ENCODE data around the gene CLEC18C.
A peak's percentile ranks its signal among the peaks of the same experiment; 100 is the strongest.
"Not testable (repeated sequence)": the region's sequence is repeated elsewhere in the genome, so short reads cannot be mapped to it uniquely, and the experiment has no call there.

Gene CLEC18C

DNA sequence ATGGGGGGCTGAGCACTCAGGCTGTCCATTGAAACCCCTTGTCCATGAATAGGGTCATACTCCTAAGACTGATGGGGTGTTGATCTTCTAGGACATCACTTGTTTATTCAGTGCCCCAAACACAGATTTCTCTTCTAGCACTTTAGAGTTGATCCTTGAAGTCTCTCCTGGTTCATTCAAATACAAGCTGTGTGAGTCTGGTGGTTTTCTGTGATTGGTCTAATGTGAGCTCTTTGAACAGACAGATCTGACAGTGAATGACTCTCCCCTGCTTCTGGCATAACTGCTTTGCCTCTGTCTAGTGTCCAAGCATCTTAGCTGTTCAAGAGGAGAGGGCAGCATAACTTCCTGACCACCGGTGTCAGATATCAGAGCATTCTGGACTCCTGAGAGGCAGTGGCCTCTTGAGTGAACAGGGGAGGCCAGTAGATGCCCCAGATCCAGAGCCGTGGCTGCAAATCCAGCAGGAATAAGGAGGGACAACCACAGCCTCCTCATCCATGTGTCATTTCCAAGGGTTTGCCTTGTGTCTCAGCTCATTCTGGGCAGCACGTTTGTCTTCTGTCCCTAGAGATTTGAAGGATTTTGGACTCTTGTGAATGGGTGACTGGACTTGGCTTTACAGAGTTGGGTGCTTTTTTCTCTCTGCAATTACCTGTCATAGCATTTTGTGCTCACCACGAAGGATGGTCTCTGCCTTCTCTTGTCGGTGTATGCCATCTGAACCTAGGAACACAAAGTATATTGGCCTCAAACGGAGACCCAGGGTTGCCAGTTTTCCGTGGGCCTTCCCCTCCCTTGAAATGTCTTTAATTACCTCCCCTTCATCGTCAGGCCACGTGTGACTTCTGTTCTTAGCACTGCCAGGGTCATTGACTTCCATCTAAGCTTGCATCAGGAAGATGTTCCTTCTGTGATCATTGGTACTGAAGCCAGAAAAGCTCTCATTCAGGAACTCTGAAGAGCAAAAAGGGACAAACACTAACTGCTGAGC is 13.9 kb upstream of the CLEC18C start:
- no peak for DNase-seq (ENCODE audit: low spot score)

DNA sequence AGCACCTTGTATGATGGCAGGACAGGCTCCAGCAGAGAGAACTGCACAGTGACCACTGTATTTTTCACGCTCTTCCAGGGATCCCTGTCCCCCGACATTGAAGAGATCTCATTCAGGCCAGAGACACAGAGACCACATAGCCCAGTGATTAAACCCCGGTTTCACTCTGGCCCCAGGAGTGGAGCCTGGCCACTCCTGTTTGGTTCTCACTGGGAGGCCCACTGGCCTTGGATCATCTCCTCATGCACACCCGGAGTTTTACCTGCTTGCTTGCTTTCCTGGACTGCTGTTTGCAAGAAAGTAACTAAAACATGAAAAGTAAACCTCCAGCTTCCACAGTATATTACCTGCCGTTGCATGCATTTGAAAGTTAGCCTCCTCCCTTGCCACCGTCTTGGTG is 13.2 kb upstream of the CLEC18C start:
- DNase-seq (ENCODE audit: low spot score), result no peak

DNA sequence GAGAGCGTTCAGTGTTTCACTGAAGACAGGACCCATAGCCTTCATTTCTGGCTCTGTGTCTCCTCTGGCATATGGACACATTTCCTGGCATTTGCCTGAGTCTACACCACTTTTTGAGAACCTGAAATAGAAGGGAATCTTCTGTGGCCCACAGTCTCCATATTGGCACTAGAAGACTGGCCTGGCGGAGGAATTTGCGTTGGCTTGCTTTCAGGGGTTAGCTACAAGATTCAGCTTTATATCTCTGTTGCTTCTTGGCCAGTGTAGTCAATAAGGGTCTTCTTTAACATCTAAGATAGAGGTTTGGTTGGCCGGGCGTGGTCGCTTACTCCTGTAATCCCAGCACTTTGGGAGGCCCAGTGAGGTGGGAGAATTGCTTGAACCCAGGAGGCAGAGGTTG is 12.8 kb upstream of the CLEC18C start:
- no peak for DNase-seq (ENCODE audit: low spot score)

DNA sequence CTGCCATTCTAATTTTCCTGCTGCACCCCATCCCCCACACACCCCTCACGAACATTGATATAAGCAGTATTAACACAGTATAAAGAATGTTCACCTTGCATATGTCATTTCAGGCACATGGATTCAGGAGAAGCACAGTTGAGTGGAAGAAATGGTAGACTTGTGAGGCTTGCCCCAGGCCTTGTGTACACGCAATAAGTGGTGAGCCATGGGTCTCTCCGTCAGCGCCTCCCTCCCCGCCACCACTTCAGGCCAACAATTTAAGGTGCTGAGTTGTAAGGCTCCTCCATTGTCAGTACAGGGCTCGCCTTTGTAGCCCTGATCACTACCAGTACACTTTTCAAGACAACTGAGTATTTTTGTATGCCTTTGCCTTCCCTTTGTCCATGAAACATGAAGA is 12.2 kb upstream of the CLEC18C start:
- no peak for DNase-seq (ENCODE audit: low spot score)

DNA sequence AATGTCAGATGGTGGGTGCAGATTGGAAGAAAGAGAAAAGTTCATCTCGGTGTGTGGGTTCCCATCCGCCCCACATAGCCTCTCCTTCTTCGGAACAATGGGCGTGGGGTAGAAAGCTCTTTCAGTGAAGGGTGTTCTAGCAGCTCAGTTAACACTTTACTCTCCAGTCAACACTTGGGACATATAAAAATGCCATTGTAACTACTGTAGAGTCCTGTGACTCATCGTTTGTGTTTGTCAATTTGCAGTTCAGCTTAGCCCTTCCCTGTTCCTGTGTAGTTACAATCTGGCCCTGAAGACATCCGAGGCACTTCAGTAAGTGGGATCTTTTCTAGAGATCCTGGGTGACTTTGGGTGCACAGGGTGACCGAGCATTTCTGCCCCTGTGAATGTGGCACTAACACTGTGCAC is 11.5 kb upstream of the CLEC18C start:
- DNase-seq (ENCODE audit: low spot score), result no peak

DNA sequence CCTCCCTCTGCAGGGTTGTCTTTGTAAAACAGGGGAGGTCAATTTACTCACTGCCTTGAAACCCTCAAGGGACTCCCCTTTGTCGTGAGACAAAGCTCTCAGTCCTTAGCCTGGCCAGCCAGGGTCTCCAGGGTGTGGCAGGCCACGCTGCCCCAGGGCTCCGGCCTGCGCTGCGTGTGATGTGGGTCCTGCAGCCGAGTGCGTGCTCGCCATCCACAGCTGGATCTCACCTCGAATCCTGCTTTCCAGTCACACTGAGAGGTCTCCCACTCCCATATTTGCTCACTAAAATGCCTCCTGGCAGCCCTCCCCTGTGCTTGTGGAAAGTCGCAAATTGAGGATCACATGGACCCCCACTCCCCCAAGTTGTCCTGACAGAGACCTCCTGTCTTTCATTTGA is 10.0 kb upstream of the CLEC18C start:
- DNase-seq (ENCODE audit: low spot score), result no peak

DNA sequence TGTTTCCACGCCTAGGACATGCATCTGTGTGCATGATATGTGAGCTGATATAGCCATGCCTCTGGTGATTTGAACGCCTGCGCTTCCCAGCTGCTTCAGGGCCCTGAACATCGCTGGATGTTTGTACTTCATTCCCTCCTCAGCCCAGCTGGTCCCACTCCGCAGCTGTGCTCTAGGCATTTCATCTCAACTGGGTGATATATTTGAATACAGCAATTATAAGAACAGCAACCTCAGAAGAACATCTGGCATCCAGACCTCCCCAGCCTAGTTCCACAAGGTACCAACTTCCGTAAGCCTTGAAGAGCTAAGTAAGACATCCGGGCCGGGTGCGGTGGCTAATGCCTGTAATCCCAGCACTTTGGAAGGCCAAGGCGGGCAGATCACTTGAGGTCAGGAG is 6.9 kb upstream of the CLEC18C start:
- DNase-seq (ENCODE audit: low spot score), result not testable (repeated sequence)

DNA sequence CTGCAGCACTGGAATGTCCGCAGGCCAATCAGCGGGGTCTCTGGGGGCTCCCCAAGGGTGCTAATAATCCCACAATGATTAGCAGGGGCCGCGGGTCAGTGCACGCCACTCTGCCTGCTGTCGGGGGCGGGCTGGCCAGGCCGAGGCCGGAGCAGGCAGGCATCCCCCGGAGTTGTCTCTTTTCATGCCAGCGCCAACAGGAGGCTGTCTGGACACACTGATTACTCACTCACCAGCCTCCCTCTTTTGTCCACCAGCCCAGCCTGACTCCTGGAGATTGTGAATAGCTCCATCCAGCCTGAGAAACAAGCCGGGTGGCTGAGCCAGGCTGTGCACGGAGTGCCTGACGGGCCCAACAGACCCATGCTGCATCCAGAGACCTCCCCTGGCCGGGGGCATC is 329 bp downstream of the CLEC18C start:
- not testable (repeated sequence) for DNase-seq (ENCODE audit: low spot score)

DNA sequence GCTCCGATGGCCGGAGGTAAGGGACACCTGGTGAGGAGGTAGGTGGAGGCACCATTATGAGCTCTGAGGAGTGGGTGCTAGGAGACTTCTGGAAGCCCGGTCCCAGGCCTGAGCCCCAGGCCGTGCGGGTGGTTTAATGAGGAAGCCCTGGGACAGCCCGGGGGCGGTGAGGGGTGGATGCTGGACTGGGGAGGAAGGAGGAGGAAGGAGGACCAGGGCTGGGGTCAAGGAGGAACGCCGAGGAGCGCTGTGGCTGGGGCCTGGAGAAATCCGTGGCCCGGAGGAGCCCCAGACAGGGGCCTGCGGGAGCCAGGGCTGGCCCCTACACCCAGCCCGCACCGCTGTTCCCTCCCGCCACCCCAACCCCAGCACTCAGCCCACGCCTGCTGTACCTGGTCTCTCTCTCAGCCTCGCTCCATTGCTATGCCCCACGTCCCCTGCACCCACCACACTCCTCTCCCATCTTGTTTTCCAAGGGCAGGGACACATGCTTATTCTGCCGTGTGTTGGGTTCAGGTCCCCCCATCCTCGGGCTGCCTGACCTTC is 873 bp downstream of the CLEC18C start:
- not testable (repeated sequence) for DNase-seq (ENCODE audit: low spot score)

DNA sequence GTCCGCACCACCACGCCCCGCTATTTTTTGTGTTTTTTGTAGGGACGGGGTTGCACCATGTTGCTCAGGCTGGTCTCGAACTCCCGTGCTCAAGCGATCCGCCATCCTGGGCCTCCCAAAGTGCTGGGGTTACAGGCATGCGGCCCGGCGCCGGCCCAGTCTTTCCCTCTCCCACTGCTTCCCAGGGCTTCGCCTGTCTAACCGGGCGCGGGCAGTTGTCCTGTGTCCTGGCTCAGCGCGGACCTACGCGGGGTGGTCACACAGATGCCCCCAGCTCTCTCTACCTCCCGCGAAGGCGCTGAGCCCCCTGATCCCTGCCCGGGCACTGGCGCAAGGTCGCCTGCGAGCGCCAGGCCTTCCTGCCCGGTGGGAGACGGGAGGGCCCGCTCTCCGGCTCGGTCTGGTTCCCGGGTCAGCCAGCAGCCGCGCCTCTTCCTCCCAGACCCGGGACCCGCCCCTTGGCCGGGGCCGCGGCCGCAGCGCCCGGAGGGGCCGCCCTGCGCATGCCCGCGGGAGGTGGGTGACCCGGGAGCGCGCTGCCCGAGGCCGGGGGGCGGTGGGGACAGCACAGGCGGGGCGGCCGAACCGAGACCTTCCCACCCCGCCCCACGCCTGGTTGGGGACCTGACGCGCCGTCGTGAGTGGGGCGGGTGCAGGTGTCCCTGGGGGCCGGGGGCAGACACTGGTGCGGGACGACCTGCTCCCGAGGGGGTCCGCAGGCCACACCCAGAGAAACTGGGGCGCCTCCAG is 14.4 kb downstream of the CLEC18C start:
- not testable (repeated sequence) for DNase-seq (ENCODE audit: low spot score)

DNA sequence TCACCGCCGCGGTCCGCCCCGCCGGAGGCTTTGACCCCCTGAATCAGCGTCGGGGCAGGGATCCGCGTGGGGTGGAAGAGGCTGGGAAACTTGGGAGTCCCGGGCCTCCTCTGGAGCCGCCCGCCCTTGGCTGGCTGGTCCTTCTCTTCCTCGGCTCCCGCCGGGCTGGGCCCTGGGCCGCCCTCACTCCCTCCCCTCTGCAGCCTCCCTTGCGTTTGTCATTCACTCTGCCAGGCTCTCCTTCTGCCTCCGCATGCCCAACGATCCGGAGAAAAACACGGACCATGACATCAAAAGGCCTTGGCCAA is 15.0 kb downstream of the CLEC18C start:
- not testable (repeated sequence) for DNase-seq (ENCODE audit: low spot score)

DNA sequence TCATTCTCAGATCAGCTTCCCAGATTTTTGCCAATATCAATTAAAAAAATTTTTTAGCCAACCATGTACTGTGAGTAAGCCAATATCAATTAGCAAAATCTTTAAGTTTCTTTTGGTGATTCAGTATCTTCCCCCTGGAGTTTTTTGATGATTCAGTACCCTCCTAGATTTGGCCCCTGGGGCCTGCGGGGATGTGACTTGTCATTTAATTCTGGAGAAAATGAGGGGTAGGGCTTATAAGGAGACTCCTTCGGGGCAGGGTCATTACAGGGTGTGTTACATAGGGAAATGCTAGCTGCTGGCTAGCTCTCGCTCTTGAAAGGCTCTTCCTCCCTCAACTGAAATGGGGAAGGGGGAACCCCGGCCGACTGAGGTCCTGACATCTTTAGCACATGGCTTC is 17.0 kb downstream of the CLEC18C start:
- DNase-seq (ENCODE audit: low spot score), result not testable (repeated sequence)

DNA sequence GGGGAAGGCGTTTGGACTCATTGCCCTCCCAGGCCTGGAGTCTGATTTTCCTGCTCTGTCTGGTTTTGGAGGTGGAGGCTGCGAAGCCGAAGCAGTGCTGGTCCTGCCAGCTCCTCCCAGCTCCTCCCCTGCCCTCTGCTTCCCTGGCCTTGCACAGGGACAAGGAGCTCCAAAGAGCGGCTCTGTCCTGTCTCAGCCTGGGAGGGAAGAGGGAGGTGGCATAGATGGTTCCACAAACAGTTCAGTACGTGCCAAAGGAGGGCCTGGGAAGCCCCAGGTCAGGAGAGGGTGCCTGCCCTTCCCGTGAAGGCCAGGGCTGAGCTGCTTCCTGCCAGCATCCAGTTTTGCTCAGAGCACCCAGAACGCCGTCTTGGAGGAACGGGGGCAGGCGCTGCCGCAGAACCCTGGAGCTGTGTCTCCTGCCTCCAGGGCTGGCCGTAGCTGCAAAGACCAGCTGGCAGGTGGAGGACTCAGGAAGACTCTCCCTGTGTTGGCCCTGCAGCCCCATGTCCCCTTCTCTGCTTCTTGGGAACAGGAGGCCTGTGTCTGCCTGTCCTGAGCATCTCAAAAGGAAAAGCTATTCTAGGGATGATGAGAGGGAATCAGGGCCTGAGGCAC is 23.2 kb downstream of the CLEC18C start:
- DNase-seq (ENCODE audit: low spot score), result not testable (repeated sequence)

DNA sequence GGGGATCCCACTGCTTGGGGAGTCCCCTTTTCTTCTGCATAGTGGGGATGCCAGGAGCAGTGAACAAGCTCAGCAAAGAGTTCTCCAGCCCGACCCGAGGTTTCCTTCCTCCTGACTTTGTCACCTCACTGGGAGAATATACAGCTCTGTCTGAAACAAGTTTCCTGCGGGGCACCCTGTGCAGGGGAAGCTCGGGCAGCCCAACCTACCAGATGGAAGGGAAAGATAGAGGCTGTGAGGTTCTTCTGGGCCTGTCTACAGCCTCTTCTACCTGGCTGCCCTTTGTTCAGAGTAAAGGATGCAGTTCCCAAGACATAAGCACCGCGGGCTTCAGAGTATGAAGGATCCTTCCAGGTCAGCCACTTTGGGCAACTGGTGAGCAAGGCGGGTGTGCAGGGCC is 24.0 kb downstream of the CLEC18C start:
- not testable (repeated sequence) for DNase-seq (ENCODE audit: low spot score)

DNA sequence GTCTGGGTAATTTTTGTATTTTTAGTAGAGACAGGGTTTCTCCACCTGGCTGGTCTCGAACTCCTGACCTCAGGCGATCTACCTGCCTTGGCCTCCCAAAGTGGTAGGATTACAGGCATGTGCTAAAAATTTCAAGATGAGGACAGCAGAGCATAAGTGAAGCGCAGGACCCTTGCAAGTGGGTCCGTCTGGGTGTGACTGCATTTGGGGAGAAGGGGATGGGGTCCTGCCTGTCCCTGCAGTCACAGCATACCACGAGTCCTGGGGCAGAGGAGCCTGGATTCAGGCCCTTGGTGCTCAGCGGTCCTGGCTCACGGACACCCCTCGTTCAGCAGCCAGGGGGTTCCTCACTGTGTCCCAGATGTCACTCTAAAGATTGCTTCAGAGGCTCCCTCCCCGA is 24.6 kb downstream of the CLEC18C start:
- DNase-seq (ENCODE audit: low spot score), result not testable (repeated sequence)

DNA sequence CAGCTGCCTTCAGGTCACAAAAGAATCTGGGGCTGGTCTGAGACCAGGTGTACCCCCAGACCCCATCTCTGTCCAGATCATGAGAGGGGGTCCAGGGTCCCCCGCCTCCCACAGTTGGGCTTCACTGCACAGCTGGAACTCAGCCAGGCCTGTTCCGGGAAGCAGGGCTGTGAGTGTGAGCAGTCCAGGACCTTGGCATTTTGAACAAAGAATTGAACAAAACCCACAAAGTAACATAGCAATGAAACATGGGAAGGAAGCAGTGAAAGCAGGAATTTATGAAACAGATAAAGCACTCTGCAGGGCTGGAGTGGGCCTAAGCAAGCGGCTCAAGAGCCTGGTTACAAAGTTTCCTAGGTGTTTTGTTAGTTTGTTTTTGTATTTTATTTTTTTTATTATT is 25.1 kb downstream of the CLEC18C start:
- DNase-seq (ENCODE audit: low spot score), result not testable (repeated sequence)

DNA sequence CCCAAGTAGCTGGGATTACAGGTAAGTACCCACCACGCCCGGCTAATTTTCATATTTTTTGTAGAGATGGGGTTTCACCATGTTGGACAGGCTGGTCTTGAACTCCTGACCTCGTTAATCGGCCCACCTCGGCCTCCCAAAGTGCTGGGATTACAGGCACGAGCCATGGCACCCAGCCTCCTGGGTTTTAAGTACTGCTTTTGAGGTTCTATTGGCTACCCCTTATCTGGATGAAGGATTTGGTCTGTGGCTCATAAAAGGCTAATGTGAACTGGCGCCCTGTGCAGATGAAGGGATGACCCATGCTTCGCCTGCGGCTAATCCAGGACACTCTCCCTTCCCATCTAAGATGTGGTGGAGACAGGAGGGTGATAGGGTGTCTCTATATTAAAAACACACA is 25.6 kb downstream of the CLEC18C start:
- DNase-seq (ENCODE audit: low spot score), result peak; percentile 0

DNA sequence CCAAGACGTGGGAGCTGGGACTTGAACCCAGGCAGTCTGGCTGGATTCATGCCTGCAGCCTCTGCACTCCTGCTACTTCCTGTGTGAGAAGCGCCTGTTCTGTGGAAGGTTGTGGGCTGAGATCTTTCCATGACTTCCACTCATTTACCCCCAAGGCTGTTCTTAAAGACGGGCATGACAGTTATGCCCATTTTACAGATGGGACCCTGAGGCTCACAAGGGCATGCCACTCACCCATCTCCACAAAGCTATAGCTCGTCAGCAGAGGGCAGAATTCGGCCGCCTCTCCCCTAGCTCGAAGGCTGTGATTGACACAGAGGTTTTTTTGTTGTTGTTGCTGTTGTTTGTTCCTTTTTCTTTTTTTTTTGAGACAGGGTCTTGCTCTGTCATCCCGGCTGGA is 26.5 kb downstream of the CLEC18C start:
- not testable (repeated sequence) for DNase-seq (ENCODE audit: low spot score)

DNA sequence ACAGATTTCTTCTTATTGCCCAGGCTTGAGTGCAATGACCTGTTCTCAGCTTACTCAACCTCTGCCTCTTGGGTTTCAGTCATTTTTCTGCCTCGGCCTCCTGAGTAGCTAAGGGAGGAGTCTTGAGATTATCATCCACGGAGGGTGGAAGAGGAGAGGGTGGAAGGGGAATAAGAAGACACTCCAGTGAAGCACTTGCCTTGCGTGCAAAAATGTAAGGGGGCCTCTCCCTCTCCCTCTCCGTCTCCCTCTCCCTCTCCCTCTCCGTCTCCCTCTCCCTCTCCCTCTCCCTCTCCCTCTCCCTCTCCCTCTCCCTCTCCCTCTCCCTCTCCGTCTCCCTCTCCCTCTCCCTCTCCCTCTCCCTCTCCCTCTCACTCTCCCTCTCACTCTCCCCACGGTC is 29.9 kb downstream of the CLEC18C start:
- not testable (repeated sequence) for DNase-seq (ENCODE audit: low spot score)

DNA sequence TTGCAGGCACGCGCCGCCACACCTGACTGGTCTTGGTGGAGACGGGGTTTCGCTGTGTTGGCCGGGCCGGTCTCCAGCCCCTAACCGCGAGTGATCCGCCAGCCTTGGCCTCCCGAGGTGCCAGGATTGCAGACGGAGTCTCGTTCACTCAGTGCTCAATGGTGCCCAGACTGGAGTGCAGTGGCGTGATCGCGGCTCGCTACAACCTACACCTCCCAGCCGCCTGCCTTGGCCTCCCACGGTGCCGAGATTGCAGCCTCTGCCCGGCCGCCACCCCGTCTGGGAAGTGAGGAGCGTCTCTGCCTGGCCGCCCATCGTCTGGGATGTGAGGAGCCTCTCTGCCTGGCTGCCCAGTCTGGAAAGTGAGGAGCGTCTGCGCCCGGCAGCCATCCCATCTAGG is 30.4 kb downstream of the CLEC18C start:
- not testable (repeated sequence) for DNase-seq (ENCODE audit: low spot score)

DNA sequence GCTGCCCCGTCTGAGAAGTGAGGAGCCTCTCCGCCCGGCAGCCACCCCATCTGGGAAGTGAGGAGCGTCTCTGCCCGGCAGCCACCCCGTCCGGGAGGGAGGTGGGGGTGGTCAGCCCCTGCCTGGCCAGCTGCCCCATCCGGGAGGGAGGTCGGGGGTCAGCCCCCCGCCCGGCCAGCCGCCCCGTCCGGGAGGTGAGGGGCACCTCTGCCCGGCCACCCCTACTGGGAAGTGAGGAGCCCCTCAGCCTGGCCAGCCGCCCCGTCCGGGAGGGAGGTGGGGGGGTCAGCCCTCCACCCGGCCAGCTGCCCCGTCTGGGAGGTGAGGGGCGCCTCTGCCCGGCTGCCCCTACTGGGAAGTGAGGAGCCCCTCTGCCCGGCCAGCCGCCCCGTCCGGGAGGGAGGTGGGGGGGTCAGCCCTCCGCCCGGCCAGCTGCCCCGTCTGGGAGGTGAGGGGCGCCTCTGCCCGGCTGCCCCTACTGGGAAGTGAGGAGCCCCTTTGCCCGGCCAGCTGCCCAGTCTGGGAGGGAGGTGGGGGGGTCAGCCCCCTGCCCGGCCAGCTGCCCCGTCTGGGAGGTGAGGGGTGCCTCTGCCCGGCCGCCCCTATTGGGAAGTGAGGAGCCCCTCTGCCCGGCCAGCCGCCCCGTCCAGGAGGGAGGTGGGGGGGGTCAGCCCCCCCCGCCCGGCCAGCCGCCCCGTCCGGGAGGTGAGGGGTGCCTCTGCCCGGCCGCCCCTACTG is 31.2 kb downstream of the CLEC18C start:
- not testable (repeated sequence) for DNase-seq (ENCODE audit: low spot score)

DNA sequence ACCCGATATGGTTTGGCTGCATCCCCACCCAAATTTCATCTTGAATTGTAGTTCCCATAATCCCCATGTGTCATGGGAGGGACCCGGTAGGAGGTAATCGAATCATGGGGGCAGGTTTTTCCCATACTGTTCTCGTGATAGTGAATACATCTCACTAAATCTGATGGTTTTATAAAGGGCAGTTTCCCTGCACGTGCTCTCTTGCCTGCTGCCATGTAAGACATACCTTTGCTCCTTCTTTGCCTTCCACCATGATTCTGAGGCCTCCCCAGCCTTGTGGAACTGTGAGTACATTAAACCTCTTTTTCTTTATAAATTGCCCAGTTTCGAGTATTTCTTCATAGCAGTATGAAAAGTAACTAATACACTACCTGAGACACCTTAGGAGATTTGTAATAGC is 32.8 kb downstream of the CLEC18C start:
- not testable (repeated sequence) for DNase-seq (ENCODE audit: low spot score)

All from germinal center (tissue), 1 donor.